K562 (cell line): ENCODE data around the gene FBXO33. TPM values are rescaled to one million over a fixed set of nuclear protein-coding genes. Genes with fewer than 3 reads are reported as not detected.

Experiments used
- ATAC-seq: fragments of 200-7000 bp; cut with Tn5 transposase; 3 replicates; pipeline ENCODE4 v1.9.1; 2020; ENCODE audit warnings: moderate library complexity
- BruUV-seq: library from RNA; stranded (reverse); fragments of 400-500 nt; replicated peaks from 2 replicates; lab custom pipeline; 2021; lab: Mats Ljungman, UMichigan
- CTCF ChIA-PET: fragments of 300-600 bp; formaldehyde crosslinking; extraction: SDS; loops from one replicate; lab custom pipeline; 2021; ENCODE audit warnings: low intra/inter-chr PET ratio; lab: Yijun Ruan, JAX
- POLR2A ChIA-PET: fragments of 300-600, 350-650 bp; sonication (Branson Sonifier 250); formaldehyde crosslinking; extraction: SDS; loops from one replicate; lab custom pipeline; 2021; ENCODE audit warnings: antibody characterized with exemption, inconsistent platforms; lab: Yijun Ruan, JAX
- DNase-seq, 4 experiments: peaks; one replicate each; pipeline versions ENCODE4 v3.0.0 to v3.0.0-alpha.2; 2011 to 2018; ENCODE audit warnings: low spot score in 3 of 4, mixed read lengths in 3 of 4; ENCODE audit errors: extremely low read depth in 1 of 4
- FAIRE-seq: peaks from 2 replicates; lab custom pipeline; 2011; peaks lifted over from hg19 to GRCh38; lab: Jason Lieb, UNC
- H2AFZ ChIP-seq: 2 replicates; pipeline ENCODE4 v1.6.0; 2011; ENCODE audit warnings: low read depth, low read length, control low read depth, inconsistent platforms
- H3K27ac ChIP-seq: fragments of 200-600 bp; 3 replicates; pipeline ENCODE4 v1.8.0; 2011; ENCODE audit warnings: low read depth, mild to moderate bottlenecking, control low read depth, inconsistent platforms, low read length, moderate library complexity, mixed read lengths; ENCODE audit errors: extremely low read depth
- H3K27me3 ChIP-seq, 2 experiments: fragments of 300-600 bp in 1 of 2; 2 replicates in 1 of 2; 3 replicates in 1 of 2; pipeline versions ENCODE4 v1.6.0 to v1.8.0; 2011; ENCODE audit warnings: inconsistent platforms in 2 of 2, low read length in 2 of 2, mild to moderate bottlenecking in 1 of 2, mixed read lengths in 1 of 2, moderate library complexity in 1 of 2; ENCODE audit not compliant: control insufficient read depth in 2 of 2, insufficient read depth in 2 of 2
- H3K36me3 ChIP-seq: fragments of 300-600 bp; 3 replicates; pipeline ENCODE4 v1.8.0; 2011; ENCODE audit warnings: mild to moderate bottlenecking, low read length, inconsistent platforms; ENCODE audit not compliant: control insufficient read depth, insufficient read depth
- H3K4me1 ChIP-seq, 2 experiments: fragments of 200-600 bp in 1 of 2; replicated peaks in 1 of 2; 2 replicates in 1 of 2; 3 replicates in 1 of 2; pipeline versions ENCODE4 v1.5.1 to v1.8.0; 2011; ENCODE audit warnings: inconsistent platforms in 2 of 2, low read length in 2 of 2, mild to moderate bottlenecking in 1 of 2, mixed read lengths in 1 of 2, moderate library complexity in 1 of 2; ENCODE audit not compliant: control insufficient read depth in 2 of 2, insufficient read depth in 2 of 2
- H3K4me2 ChIP-seq: 2 replicates; pipeline ENCODE4 v1.6.1; 2011; ENCODE audit warnings: low read length, control low read depth, inconsistent platforms, mixed read lengths; ENCODE audit not compliant: insufficient read depth
- H3K4me3 ChIP-seq: fragments of 200-600 bp; sonication (generic), shearing (Covaris generic); 2 replicates; pipeline ENCODE4 v1.5.1; 2016; ENCODE audit warnings: control low read depth, inconsistent platforms
- H3K79me2 ChIP-seq: fragments of 200-600 bp; 3 replicates; pipeline ENCODE4 v1.8.0; 2011; ENCODE audit warnings: low read length, inconsistent platforms; ENCODE audit not compliant: control insufficient read depth, insufficient read depth
- H3K9ac ChIP-seq, 2 experiments: 2 replicates each; pipeline versions ENCODE4 v1.6.0 to v1.6.1; 2011; ENCODE audit warnings: low read depth in 2 of 2, low read length in 2 of 2, control low read depth in 1 of 2, inconsistent platforms in 1 of 2, mild to moderate bottlenecking in 1 of 2, mixed read lengths in 1 of 2; ENCODE audit not compliant: insufficient read depth in 1 of 2
- H3K9me1 ChIP-seq: one replicate; pipeline ENCODE4 v1.6.0; 2011; ENCODE audit warnings: inconsistent platforms, mild to moderate bottlenecking, low read length, moderate library complexity; ENCODE audit not compliant: control insufficient read depth, insufficient read depth
- H3K9me3 ChIP-seq: replicated peaks from 2 replicates; pipeline ENCODE4 v1.5.1; 2011; ENCODE audit warnings: low read depth, low read length, inconsistent platforms; ENCODE audit not compliant: control insufficient read depth, insufficient read depth
- H4K20me1 ChIP-seq: replicated peaks from 2 replicates; pipeline ENCODE4 v1.6.1; 2011; ENCODE audit warnings: low read length, inconsistent platforms, mixed read lengths; ENCODE audit not compliant: control insufficient read depth, insufficient read depth
- ARHGAP35 ChIP-seq: fragments of 450-650 bp; IDR thresholded peaks from 2 replicates; pipeline ENCODE4 v1.6.1; 2018; ENCODE audit not compliant: partially characterized antibody
- CBX3 ChIP-seq, 2 experiments: IDR thresholded peaks; 1 replicate in 1 of 2; 2 replicates in 1 of 2; pipeline ENCODE4 v1.6.1; 2012; ENCODE audit warnings: inconsistent platforms in 2 of 2, low read length in 2 of 2, borderline replicate concordance in 1 of 2, control low read depth in 1 of 2
- SETDB1 ChIP-seq: IDR thresholded peaks from one replicate; pipeline ENCODE4 v1.6.1; 2012; ENCODE audit warnings: low read length, control low read depth, inconsistent platforms
- SFPQ ChIP-seq: fragments of 200-400 bp; formaldehyde crosslinking; IDR thresholded peaks from 2 replicates; pipeline ENCODE4 v1.6.1; 2017; ENCODE audit warnings: mild to moderate bottlenecking, low read depth, low read length, moderate library complexity
- SREBF2 ChIP-seq: sonication (generic); formaldehyde crosslinking; IDR thresholded peaks from 2 replicates; pipeline ENCODE4 v1.4.0; 2020; ENCODE audit warnings: mild to moderate bottlenecking, missing genetic modification reagents
- U2AF2 ChIP-seq: fragments of 200-400 bp; formaldehyde crosslinking; optimal IDR thresholded peaks from 2 replicates; pipeline ENCODE3; 2017; ENCODE audit warnings: low read depth, mild to moderate bottlenecking, low read length
- WGBS: fragments of 100-300 bp; shearing (Covaris generic); methylation state at CpG from one replicate; pipeline ENCODE4 v1.1.6; 2016; ENCODE audit warnings: low coverage, mixed read lengths; ENCODE audit not compliant: insufficient coverage; ENCODE audit errors: missing lambda C conversion rate; 5-methylcytosine and 5-hydroxymethylcytosine counted together
- in situ Hi-C: fragments of 300-500 bp; cut with MboI; formaldehyde crosslinking; loops from 4 replicates; pipeline ENCODE4 v1.15.0; 2018; ENCODE audit warnings: inconsistent platforms, mixed read lengths
- intact Hi-C: fragments of 100-400 bp; cut with micrococcal nuclease; formaldehyde crosslinking; loops from 2 replicates; pipeline ENCODE4 v1.14.2; 2022
- polyA plus RNA-seq, 8 experiments: library from polyadenylated mRNA; depleted of rRNA in 4 of 8; stranded (reverse) in 5 of 8; unstranded in 3 of 8; fragments of >200 nt; fragmentation: Nextera tagmentation in 2 of 8; fragmentation: Illumina TruSeq in 1 of 8; extraction: Ambion mirVana in 2 of 8; extraction: Trizol in 1 of 8; gene quantifications; 2 replicates each; pipeline versions ENCODE4 v1.2.1 to v1.2.3, GENCODE V29; 2011 to 2014; ENCODE audit warnings: inconsistent platforms in 1 of 8, missing spikeins in 1 of 8
- total RNA-seq, 7 experiments: library from RNA; depleted of rRNA in 6 of 7; stranded (reverse); fragments of >200 nt in 6 of 7; fragmentation: Illumina TruSeq in 2 of 7; extraction: Trizol in 2 of 7; gene quantifications; 2 replicates each; pipeline versions ENCODE4 v1.2.1 to v1.2.3, GENCODE V29; 2011 to 2021; ENCODE audit warnings: low replicate concordance in 1 of 7
- TF ChIP-seq, protein P1 (sequence below): IDR thresholded peaks from 2 replicates; pipeline ENCODE4 v1.6.1; 2016; ENCODE audit warnings: missing genetic modification characterization, missing compliant biosample characterization
- TF ChIP-seq, protein P2 (sequence below): sonication (generic); formaldehyde crosslinking; IDR thresholded peaks from 2 replicates; pipeline ENCODE4 v1.8.0; 2022; ENCODE audit warnings: mild to moderate bottlenecking, missing genetic modification reagents

The FBXO33 gene
- total and polyA plus RNA-seq, 9 of the 15 experiments (the other 6 are each of a cell fraction or from before 2014, with no cell fraction given), result 1.6 to 7.5 (median 5.0) TPM

GRCh38 chr14:39383026-39383660 lies 49.1 kb downstream of the FBXO33 start:
- CTCF ChIA-PET, result no interaction called here

More at GRCh38 chr14:39383026-39383660, 49.1 kb downstream of the FBXO33 start:
- POLR2A ChIA-PET, result interaction anchor here (0.7 kb wide), 1 partner anchor 795 kb away, joined by 3 read pairs; no protein-coding TSS in a partner anchor
- no TSS peak for BruUV-seq
- TF ChIP-seq, protein P1, sequence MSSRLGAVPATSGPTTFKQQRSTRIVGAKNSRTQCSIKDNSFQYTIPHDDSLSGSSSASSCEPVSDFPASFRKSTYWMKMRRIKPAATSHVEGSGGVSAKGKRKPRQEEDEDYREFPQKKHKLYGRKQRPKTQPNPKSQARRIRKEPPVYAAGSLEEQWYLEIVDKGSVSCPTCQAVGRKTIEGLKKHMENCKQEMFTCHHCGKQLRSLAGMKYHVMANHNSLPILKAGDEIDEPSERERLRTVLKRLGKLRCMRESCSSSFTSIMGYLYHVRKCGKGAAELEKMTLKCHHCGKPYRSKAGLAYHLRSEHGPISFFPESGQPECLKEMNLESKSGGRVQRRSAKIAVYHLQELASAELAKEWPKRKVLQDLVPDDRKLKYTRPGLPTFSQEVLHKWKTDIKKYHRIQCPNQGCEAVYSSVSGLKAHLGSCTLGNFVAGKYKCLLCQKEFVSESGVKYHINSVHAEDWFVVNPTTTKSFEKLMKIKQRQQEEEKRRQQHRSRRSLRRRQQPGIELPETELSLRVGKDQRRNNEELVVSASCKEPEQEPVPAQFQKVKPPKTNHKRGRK (tag), result no peak
- TF ChIP-seq CBX3 (IDR thresholded peaks at IDR 0.05; ENCODE audit: borderline replicate concordance in 1 of 2, low read length in 2 of 2), result no peak
- no peak for TF ChIP-seq ARHGAP35
- no peak for TF ChIP-seq SREBF2 (CRISPR knock-in tag)
- no peak for TF ChIP-seq SFPQ
- TF ChIP-seq, protein P2, sequence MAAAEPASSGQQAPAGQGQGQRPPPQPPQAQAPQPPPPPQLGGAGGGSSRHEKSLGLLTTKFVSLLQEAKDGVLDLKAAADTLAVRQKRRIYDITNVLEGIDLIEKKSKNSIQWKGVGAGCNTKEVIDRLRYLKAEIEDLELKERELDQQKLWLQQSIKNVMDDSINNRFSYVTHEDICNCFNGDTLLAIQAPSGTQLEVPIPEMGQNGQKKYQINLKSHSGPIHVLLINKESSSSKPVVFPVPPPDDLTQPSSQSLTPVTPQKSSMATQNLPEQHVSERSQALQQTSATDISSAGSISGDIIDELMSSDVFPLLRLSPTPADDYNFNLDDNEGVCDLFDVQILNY (CRISPR knock-in tag), result no peak
- TF ChIP-seq U2AF2, result no peak
- TF ChIP-seq SETDB1, result no peak
- DNase-seq (no peak), FAIRE-seq (no peak), ATAC-seq (no peak)
- no peaks in the 10 kb centered on the region for H3K27me3 ChIP-seq
- no peak overlapping the region for H3K4me3 ChIP-seq
- H3K9me3 ChIP-seq, result no peaks in the 10 kb centered on the region
- H4K20me1 ChIP-seq, result no peaks in the 10 kb centered on the region
- no peak overlapping the region for H3K9ac ChIP-seq
- H3K27ac ChIP-seq, result no peak overlapping the region
- no peak overlapping the region for H3K4me2 ChIP-seq
- H3K9me1 ChIP-seq, result no peaks in the 10 kb centered on the region
- H3K79me2 ChIP-seq, result no peaks in the 10 kb centered on the region
- 30% methylated on average over 1 of the region's 1 CpG for WGBS
- H3K4me1 ChIP-seq, result no peaks in the 10 kb centered on the region; a peak in 1 of 5 replicates
- H2AFZ ChIP-seq, result no peak overlapping the region
- intact Hi-C loops (loop anchor here (5.0 kb wide), 1 partner anchor 49 kb away; the partner anchor contains the start of gene FBXO33), in situ Hi-C loops (no loop called here)
- no peaks in the 10 kb centered on the region for H3K36me3 ChIP-seq
